BLaER1 treated with 17β-estradiol and CSF1 and Interleukin-3, amounts not matched to agents 10 nM and 100 nM (cell line): ENCODE results near the gene CSTB.
A peak's percentile ranks its signal among the peaks of the same experiment; 100 is the strongest.

ENCODE experiments used
- H3K27ac ChIP-seq, 11 experiments: shearing (Covaris generic); formaldehyde crosslinking; 2 replicates each; pipeline ENCODE4 v1.8.1; 2022
- H3K27me3 ChIP-seq, 11 experiments: shearing (Covaris generic); formaldehyde crosslinking; 2 replicates each; pipeline ENCODE4 v1.8.1; 2022
- H3K36me3 ChIP-seq, 11 experiments: shearing (Covaris generic); formaldehyde crosslinking; 2 replicates each; pipeline ENCODE4 v1.8.1; 2022
- H3K4me1 ChIP-seq, 10 experiments: shearing (Covaris generic); formaldehyde crosslinking; 2 replicates each; pipeline ENCODE4 v1.8.1; 2022
- H3K4me2 ChIP-seq, 11 experiments: shearing (Covaris generic); formaldehyde crosslinking; 2 replicates each; pipeline ENCODE4 v1.8.1; 2022
- H3K4me3 ChIP-seq, 10 experiments: shearing (Covaris generic); formaldehyde crosslinking; 2 replicates each; pipeline ENCODE4 v1.8.1; 2022
- H3K9ac ChIP-seq, 11 experiments: shearing (Covaris generic); formaldehyde crosslinking; 2 replicates each; pipeline ENCODE4 v1.8.1; 2022
- H3K9me3 ChIP-seq, 11 experiments: shearing (Covaris generic); formaldehyde crosslinking; replicated peaks in 1 of 11; 2 replicates each; pipeline ENCODE4 v1.8.1; 2022
- H4K20me1 ChIP-seq, 11 experiments: shearing (Covaris generic); formaldehyde crosslinking; 2 replicates each; pipeline ENCODE4 v1.8.1; 2022
- Cebpa-rat ChIP-seq, 11 experiments: shearing (Covaris generic); IDR thresholded peaks; 2 replicates each; pipeline ENCODE4 v1.8.1; 2022

CSTB gene

DNA sequence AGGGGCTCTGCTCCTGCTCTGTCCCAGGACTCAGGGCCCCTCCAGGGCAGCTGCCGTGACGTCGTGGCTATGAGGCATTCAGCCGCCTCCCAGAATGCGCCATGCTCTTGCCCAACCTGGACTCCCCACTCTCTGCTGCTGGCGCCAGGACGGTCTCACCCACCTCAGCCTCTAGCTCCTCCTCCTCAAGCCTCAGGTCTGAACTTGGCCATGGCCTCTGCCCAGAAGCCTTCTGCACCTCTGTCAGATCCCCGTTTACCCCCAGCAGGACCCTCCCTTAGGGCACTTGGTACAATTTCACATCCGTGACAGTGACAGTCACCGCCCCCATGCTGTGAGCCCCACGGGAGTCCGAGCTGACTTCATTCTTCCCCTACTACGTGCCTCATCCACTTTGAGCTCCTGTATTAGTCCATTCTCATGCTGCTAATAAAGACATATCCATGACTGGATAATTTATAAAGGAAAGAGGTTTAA, 4.9 kb downstream of the CSTB start:
- H3K27ac ChIP-seq, result peak overlapping the region; percentile 61 to 90 (median 83)
- peak overlapping the region; percentile 63 to 98 (median 95) for H3K4me2 ChIP-seq

DNA sequence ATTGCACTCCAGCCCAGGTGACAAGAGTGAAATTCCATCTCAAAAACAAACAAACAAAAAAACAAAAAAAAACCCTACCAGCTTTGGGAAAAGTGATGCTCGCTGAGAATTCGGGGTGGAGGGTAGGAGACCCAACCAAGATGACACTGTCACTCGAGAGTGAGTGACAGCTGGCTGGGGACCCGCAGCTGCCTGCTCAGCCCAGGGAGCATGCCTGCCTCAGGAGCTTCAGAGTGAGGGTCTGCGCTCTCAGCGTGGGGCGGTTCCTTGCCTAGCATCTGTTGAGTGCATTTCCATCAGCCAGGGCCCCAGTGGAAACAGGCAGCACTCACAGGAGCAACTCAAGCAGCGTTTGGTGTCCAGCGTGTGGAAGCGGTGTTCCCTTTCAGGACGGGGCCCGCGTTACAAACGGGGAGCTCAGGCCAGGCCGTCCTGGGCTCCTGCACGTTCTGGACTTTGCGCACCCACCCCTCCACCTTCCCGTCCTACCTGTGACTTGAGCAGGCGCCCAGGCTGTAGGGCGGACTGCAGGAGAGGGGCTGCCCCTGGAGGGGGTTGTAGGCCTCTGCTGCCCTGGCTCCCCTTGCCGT, 5.9 kb downstream of the CSTB start:
- H3K4me3 ChIP-seq, result peak overlapping the region in 1 of 10 experiments; percentile 55; a peak in 1 of 20 replicates
- H3K27me3 ChIP-seq, result no peaks in the 10 kb centered on the region
- peaks cover 0 to 26% (median 7%) of the 10 kb centered on the region in 11 experiments; a peak in 12 of 22 replicates for H3K9me3 ChIP-seq
- peak overlapping the region in 10 of 11 experiments; percentile 61 to 90 (median 84); a peak in 16 of 22 replicates for H3K27ac ChIP-seq
- H3K36me3 ChIP-seq, result peaks cover 25 to 39% (median 29%) of the 10 kb centered on the region in 11 experiments
- peaks cover 13 to 29% (median 18%) of the 10 kb centered on the region in 11 experiments; a peak in 21 of 22 replicates for H4K20me1 ChIP-seq
- peak overlapping the region in 2 of 11 experiments; percentile 72 to 75; a peak in 3 of 22 replicates for H3K9ac ChIP-seq
- peaks cover 49 to 90% (median 75%) of the 10 kb centered on the region in 10 experiments for H3K4me1 ChIP-seq
- TF ChIP-seq Cebpa-rat (IDR thresholded peaks at IDR 0.05), result no peak
- H3K4me2 ChIP-seq, result peak overlapping the region; percentile 63 to 98 (median 95); a peak in 21 of 22 replicates

More for the DNA sequence above, 4.9 kb downstream of the CSTB start:
- H3K4me1 ChIP-seq, result peaks cover 56 to 91% (median 80%) of the 10 kb centered on the region in 10 experiments
- peak overlapping the region in 8 of 10 experiments; percentile 19 to 55 (median 48); a peak in 15 of 20 replicates for H3K4me3 ChIP-seq
- H3K27me3 ChIP-seq, result no peaks in the 10 kb centered on the region
- H3K9ac ChIP-seq, result peak overlapping the region in 10 of 11 experiments; percentile 20 to 75 (median 56); a peak in 17 of 22 replicates
- no peak for TF ChIP-seq Cebpa-rat (IDR thresholded peaks at IDR 0.05)
- H3K36me3 ChIP-seq, result peaks cover 25 to 41% (median 31%) of the 10 kb centered on the region in 11 experiments
- peaks cover 20 to 37% (median 26%) of the 10 kb centered on the region in 11 experiments; a peak in 21 of 22 replicates for H4K20me1 ChIP-seq
- peaks cover 0 to 26% (median 7%) of the 10 kb centered on the region in 11 experiments; a peak in 12 of 22 replicates for H3K9me3 ChIP-seq

DNA sequence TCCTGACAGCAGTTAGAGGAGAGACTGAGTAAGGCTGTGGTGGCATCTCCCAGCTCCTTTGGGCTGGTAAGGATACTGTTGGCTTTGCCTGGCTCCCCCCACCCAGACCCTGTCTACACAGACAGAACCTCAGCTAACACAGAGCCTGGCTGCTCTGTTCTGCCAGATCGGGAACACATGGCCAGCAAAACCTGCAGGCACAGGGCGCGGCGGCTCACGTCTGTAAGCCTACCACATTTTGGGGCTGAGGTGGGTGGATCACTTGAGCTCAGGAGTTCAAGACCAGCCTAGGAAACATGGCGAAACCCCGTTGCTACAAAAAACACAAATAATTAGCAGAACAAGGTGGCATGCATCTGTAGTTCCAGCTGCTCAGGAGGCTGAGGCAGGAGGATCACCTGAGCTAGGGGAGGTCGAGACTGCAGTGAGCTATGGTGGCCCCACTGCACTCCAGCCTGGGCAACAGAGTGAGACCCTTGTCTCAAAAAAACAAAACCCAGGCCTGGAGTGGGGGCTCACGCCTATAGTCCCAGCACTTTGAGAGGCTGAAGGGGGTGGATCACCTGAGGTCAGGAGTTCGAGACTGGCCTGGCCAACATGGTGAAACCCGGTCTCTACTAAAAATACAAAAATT, 6.7 kb downstream of the CSTB start:
- peaks cover 6 to 26% (median 12%) of the 10 kb centered on the region in 11 experiments; a peak in 18 of 22 replicates for H4K20me1 ChIP-seq
- 0 out of 22 replicates have a peak overlapping the region, but pooled peaks of 1 of the 11 experiments have one; percentile 61 for H3K9ac ChIP-seq
- H3K36me3 ChIP-seq, result peaks cover 20 to 33% (median 24%) of the 10 kb centered on the region in 11 experiments
- no peaks in the 10 kb centered on the region for H3K27me3 ChIP-seq
- H3K4me3 ChIP-seq, result no peak overlapping the region
- H3K4me2 ChIP-seq, result peak overlapping the region in 5 of 11 experiments; percentile 13 to 98 (median 83); a peak in 6 of 22 replicates
- H3K9me3 ChIP-seq, result peaks cover 0 to 26% (median 7%) of the 10 kb centered on the region in 11 experiments; a peak in 12 of 22 replicates
- H3K27ac ChIP-seq, result peak overlapping the region in 3 of 11 experiments; percentile 22 to 74 (median 71); a peak in 2 of 22 replicates
- peaks cover 43 to 86% (median 68%) of the 10 kb centered on the region in 10 experiments for H3K4me1 ChIP-seq
- TF ChIP-seq Cebpa-rat (IDR thresholded peaks at IDR 0.05), result no peak

DNA sequence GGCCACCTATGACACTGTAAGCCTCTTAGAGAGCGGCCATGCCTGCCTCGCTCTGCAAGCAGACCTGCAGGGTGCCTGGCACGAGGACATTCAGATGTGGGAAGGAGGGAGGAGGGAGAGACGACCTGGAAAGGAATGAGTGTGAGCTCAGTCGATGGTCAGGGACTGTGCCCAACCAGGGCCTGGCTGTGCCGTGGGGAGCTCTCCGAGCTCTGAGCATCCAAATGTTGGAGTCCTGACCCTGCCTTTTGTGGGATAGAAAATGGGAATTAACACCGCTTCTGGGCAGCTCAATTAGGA, 7.3 kb downstream of the CSTB start:
- H3K27ac ChIP-seq, result peak overlapping the region in 7 of 11 experiments; percentile 61 to 74 (median 67); a peak in 11 of 22 replicates
- no peaks in the 10 kb centered on the region for H3K27me3 ChIP-seq
- peaks cover 14 to 29% (median 18%) of the 10 kb centered on the region in 11 experiments for H3K36me3 ChIP-seq
- H3K4me1 ChIP-seq, result peaks cover 40 to 81% (median 62%) of the 10 kb centered on the region in 10 experiments
- peak overlapping the region in 5 of 11 experiments; percentile 73 to 98 (median 83); a peak in 11 of 22 replicates for H3K4me2 ChIP-seq
- peaks cover 0 to 26% (median 7%) of the 10 kb centered on the region in 11 experiments; a peak in 13 of 22 replicates for H4K20me1 ChIP-seq
- TF ChIP-seq Cebpa-rat (IDR thresholded peaks at IDR 0.05), result no peak
- peaks cover 0 to 26% (median 7%) of the 10 kb centered on the region in 11 experiments; a peak in 12 of 22 replicates for H3K9me3 ChIP-seq
- no peak overlapping the region for H3K4me3 ChIP-seq
- H3K9ac ChIP-seq, result peak overlapping the region in 6 of 11 experiments; percentile 55 to 70 (median 59); a peak in 4 of 22 replicates

DNA sequence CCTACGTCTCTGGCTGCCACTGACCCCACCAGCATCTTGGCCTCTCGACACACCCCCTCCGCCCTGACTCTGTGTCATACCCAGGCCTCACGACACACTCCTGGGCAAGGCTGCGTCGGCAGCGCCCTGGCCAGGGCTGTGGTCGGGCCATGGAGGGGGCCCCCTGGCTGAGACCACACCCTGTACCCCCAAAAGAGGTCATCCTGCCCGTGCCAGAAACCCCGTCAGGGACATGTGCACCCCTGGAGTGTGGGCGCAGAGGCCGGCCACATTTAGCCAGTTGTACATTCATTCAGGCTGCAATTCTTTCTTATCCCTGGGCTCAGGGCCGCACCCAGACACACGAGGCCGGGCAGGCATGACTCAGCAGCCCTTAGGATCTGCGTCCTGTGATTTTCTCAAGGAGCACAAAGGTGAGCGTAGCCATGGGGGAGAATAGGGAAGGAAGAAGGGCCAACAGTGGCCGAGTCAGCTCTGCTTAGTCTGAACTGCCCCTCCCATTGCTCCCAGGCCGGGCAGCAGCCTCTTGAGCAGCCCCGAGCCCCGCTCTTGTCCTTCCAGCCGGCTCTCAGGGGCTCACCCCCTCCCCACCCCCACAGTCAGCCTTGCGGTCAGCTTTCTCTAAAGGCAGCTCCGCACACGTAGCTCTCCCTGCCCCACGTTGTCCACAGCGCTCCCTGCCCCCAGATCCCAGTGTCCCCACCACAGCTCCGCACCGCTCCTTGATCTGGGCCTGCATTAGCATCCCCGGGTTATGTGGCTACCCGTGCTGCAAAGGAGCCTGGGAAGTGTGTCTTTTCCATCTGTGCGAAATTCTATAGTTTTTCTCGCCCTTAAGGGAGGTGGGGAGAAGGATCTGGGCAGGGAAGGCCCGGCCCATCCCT, 7.9 kb downstream of the CSTB start:
- peaks cover 9 to 25% (median 13%) of the 10 kb centered on the region in 11 experiments; a peak in 21 of 22 replicates for H3K36me3 ChIP-seq
- H3K9me3 ChIP-seq, result peaks cover 0 to 26% (median 7%) of the 10 kb centered on the region in 11 experiments; a peak in 12 of 22 replicates
- H3K27me3 ChIP-seq, result no peaks in the 10 kb centered on the region
- no peak for TF ChIP-seq Cebpa-rat (IDR thresholded peaks at IDR 0.05)
- H3K4me2 ChIP-seq, result peak overlapping the region in 8 of 11 experiments; percentile 50 to 98 (median 77); a peak in 16 of 22 replicates
- H3K9ac ChIP-seq, result peak overlapping the region in 10 of 11 experiments; percentile 15 to 70 (median 58); a peak in 17 of 22 replicates
- peak overlapping the region; percentile 4 to 74 (median 62); a peak in 20 of 22 replicates for H3K27ac ChIP-seq
- peaks cover 0 to 25% (median under 1%) of the 10 kb centered on the region in 11 experiments; a peak in 9 of 22 replicates for H4K20me1 ChIP-seq
- 0 out of 20 replicates have a peak overlapping the region, but pooled peaks of 1 of the 10 experiments have one; percentile 1 for H3K4me3 ChIP-seq
- H3K4me1 ChIP-seq, result peaks cover 34 to 75% (median 56%) of the 10 kb centered on the region in 10 experiments

DNA sequence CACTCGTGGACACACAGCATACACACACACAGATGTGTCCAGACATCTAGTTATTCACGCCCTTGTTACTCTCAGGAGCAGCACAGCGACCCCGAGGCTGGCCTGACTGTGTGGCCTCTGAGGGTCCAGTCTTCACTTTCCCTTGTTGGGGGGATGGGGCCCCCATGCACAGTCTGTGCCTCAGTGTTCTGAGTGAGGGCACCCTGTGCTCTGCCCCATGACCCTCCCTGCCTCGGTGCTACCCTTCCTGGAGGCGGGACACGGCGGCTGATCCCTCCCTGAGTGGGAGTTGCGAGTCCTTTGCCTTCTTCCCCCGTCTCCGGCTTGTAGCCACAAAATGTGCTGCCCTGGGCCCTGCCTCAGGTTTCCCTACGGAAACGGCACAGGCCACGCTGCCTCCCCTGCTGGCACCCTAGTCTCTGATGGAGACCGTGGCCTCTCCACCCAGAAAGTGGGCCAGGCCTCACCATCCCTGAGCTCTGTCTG, 8.6 kb downstream of the CSTB start:
- Histone ChIP-seq H3K4me1 (peaks cover 29 to 68% (median 49%) of the 10 kb centered on the region in 10 experiments), H3K9me3 (peaks cover 0 to 20% (median 7%) of the 10 kb centered on the region in 11 experiments; a peak in 12 of 22 replicates), H3K27ac (peak overlapping the region; percentile 4 to 74 (median 62); a peak in 19 of 22 replicates), H3K9ac (peak overlapping the region in 10 of 11 experiments; percentile 15 to 70 (median 58); a peak in 15 of 22 replicates), H3K36me3 (peaks cover 5 to 25% (median 13%) of the 10 kb centered on the region in 11 experiments; a peak in 19 of 22 replicates), H3K27me3 (no peaks in the 10 kb centered on the region), H3K4me2 (peak overlapping the region in 8 of 11 experiments; percentile 50 to 98 (median 77); a peak in 14 of 22 replicates), H3K4me3 (0 out of 20 replicates have a peak overlapping the region, but pooled peaks of 1 of the 10 experiments have one; percentile 1), H4K20me1 (peaks cover 0 to 31% (median 0%) of the 10 kb centered on the region in 11 experiments; a peak in 9 of 22 replicates)
- no peak for TF ChIP-seq Cebpa-rat (IDR thresholded peaks at IDR 0.05)
